ENCODE data around the gene CCDC33. TPM values are rescaled to one million over a fixed set of nuclear protein-coding genes. Genes with fewer than 3 reads are reported as not detected.

The CCDC33 gene
- total RNA-seq, 1 donor from 2014 or later, result not detected

GRCh38 chr15:74337146-74337545 lies 101.0 kb downstream of the CCDC33 start:
- H3K36me3 ChIP-seq, result no peaks in the 10 kb centered on the region
- TF ChIP-seq CTCF (IDR thresholded peaks at IDR 0.05), result no peak
- H3K9me3 ChIP-seq, result no peaks in the 10 kb centered on the region
- no peak overlapping the region for H3K4me3 ChIP-seq
- no peaks in the 10 kb centered on the region for H3K27me3 ChIP-seq
- peak; percentile 52 for DNase-seq
- H3K4me1 ChIP-seq, result peaks cover 5% of the 10 kb centered on the region
- no peak overlapping the region for H3K27ac ChIP-seq
- intact Hi-C loops (cut with DNase I), result no loop called here
- no peak for ATAC-seq

- Histone ChIP-seq H3K36me3 (no peaks in the 10 kb centered on the region), H3K9me3 (no peaks in the 10 kb centered on the region), H3K27me3 (no peaks in the 10 kb centered on the region), H3K4me1 (peaks cover 5% of the 10 kb centered on the region), H3K27ac (no peak overlapping the region), H3K4me3 (no peak overlapping the region)
- TF ChIP-seq CTCF (IDR thresholded peaks at IDR 0.05), result no peak
- DNase-seq, result peak; percentile 26
- intact Hi-C loops (cut with DNase I), result no loop called here
- ATAC-seq, result no peak
Observed at GRCh38 chr15:74337607-74338211, 101.6 kb downstream of the CCDC33 start.

GRCh38 chr15:74338676-74339075 lies 102.5 kb downstream of the CCDC33 start:
- Histone ChIP-seq H3K36me3 (no peaks in the 10 kb centered on the region), H3K27ac (no peak overlapping the region), H3K4me1 (peaks cover 5% of the 10 kb centered on the region), H3K27me3 (no peaks in the 10 kb centered on the region), H3K4me3 (no peak overlapping the region), H3K9me3 (no peaks in the 10 kb centered on the region)
- no peak for TF ChIP-seq CTCF (IDR thresholded peaks at IDR 0.05)
- no peak for ATAC-seq
- intact Hi-C loops (cut with DNase I), result no loop called here
- no peak for DNase-seq

GRCh38 chr15:74339371-74339770 lies 103.2 kb downstream of the CCDC33 start:
- Histone ChIP-seq H3K4me3 (no peak overlapping the region), H3K9me3 (no peaks in the 10 kb centered on the region), H3K36me3 (no peaks in the 10 kb centered on the region), H3K27me3 (no peaks in the 10 kb centered on the region), H3K4me1 (peaks cover 5% of the 10 kb centered on the region), H3K27ac (no peak overlapping the region)
- TF ChIP-seq CTCF (IDR thresholded peaks at IDR 0.05), result no peak
- ATAC-seq (no peak), DNase-seq (peak; percentile 40)
- intact Hi-C loops (cut with DNase I), result no loop called here

GRCh38 chr15:74340150-74340549 lies 104.0 kb downstream of the CCDC33 start:
- Histone ChIP-seq H3K36me3 (no peaks in the 10 kb centered on the region), H3K9me3 (no peaks in the 10 kb centered on the region), H3K27me3 (no peaks in the 10 kb centered on the region), H3K4me1 (peaks cover 5% of the 10 kb centered on the region), H3K4me3 (no peak overlapping the region), H3K27ac (no peak overlapping the region)
- no peak for TF ChIP-seq CTCF (IDR thresholded peaks at IDR 0.05)
- peak; percentile 40 for ATAC-seq
- DNase-seq, result peak; percentile 27
- intact Hi-C loops (cut with DNase I), result no loop called here

Data from upper lobe of right lung (tissue), 1 donor.